ENCODE data around the gene TMEM205. TPM values are rescaled to one million over a fixed set of nuclear protein-coding genes. Genes with fewer than 3 reads are reported as not detected.

Gene TMEM205
- total and polyA plus RNA-seq, 2 of the 13 experiments (the other 11 are each of a cell fraction or from before 2014, with no cell fraction given): 45.5 to 98.7 TPM

DNA sequence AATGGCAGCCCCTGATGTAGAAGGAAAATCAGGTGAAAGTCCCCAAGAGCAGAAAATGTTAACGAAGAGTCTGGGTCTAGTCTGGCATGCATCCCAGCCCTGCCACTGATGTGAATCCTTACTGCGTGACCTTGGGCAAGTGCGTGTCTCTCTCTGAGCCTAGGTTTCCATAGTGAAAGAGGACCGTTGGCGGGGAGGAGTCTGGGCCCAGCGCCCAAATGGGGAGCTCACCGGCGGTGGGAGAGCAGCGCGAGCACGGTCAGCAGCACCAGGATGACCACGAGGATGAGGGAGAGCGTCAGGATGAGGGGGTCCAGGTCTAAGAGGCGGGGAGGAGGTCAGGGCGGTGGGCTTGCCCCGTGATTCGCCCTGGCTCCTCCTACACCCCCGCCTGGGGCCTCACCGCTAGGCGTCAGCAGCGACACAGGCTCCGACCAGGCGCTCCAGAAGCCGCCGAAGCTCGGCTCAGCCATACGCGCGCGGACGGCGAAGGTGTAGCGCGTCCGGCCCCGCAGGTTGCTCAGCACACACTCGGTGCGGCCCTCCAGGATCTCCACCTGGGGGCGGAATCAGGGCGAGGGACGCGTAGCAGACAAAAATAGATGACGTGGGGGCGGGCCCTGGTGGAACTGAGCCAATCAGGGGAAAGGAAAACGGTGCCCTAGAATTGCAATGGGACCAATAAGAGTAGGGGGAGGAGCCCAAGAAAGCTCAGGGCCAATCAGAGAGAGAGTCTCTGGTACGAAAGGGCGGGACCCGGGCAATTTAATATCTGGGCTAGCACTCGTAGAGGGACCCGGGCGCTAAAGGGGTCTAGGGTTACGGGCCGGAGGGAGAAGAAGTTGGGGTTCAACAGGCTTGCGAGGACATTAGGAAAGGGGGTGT, 34.8 kb upstream of the TMEM205 start (continued):
- TF ChIP-seq ZNF556 (CRISPR knock-in tag; IDR thresholded peaks at IDR 0.05; ENCODE audit: borderline replicate concordance) (peak; percentile 86), ZNF121 (CRISPR knock-in tag; IDR thresholded peaks at IDR 0.05) (0 out of 2 replicates have a peak, but pooled peaks have one; percentile 8), NR2F6 (IDR thresholded peaks at IDR 0.05) (no peak), NR2F6 (CRISPR knock-in tag; IDR thresholded peaks at IDR 0.05) (peak; percentile 49; the same call in 1 of the 2 replicates), BORCS8-MEF2B (CRISPR knock-in tag; IDR thresholded peaks at IDR 0.05) (peak; percentile 65; the same call in 1 of the 2 replicates), POGZ (CRISPR knock-in tag; IDR thresholded peaks at IDR 0.05) (peak; percentile 62), ZNF772 (CRISPR knock-in tag; IDR thresholded peaks at IDR 0.05) (0 out of 2 replicates have a peak, but pooled peaks have one; percentile 38), ZNF619 (CRISPR knock-in tag; IDR thresholded peaks at IDR 0.05) (peak; percentile 94), SIN3B (IDR thresholded peaks at IDR 0.05; ENCODE audit: low read length) (peak; percentile 88), SATB2 (CRISPR knock-in tag; IDR thresholded peaks at IDR 0.05) (no peak), SOX6 (IDR thresholded peaks at IDR 0.05) (no peak), SOX6 (CRISPR knock-in tag; IDR thresholded peaks at IDR 0.05) (peak; percentile 66), ZNF558 (CRISPR knock-in tag; IDR thresholded peaks at IDR 0.05; ENCODE audit: borderline replicate concordance) (no peak), GLI4 (CRISPR knock-in tag; IDR thresholded peaks at IDR 0.05; ENCODE audit: borderline replicate concordance) (no peak), ZKSCAN8 (CRISPR knock-in tag; IDR thresholded peaks at IDR 0.05; ENCODE audit: borderline replicate concordance) (peak; percentile 63; the same call in 1 of the 2 replicates), ZNF460 (CRISPR knock-in tag; IDR thresholded peaks at IDR 0.05; ENCODE audit: borderline replicate concordance) (no peak), ATF7-NPFF (CRISPR knock-in tag; IDR thresholded peaks at IDR 0.05; ENCODE audit: low read depth) (no peak; the same call in 1 of the 2 replicates), FOXK1 (CRISPR knock-in tag; IDR thresholded peaks at IDR 0.05; ENCODE audit: borderline replicate concordance, low read depth) (peak; percentile 58; the same call in 1 of the 2 replicates), CC2D1A (CRISPR knock-in tag; IDR thresholded peaks at IDR 0.05) (0 out of 2 replicates have a peak, but pooled peaks have one; percentile 65), RFXANK (CRISPR knock-in tag; IDR thresholded peaks at IDR 0.05) (no peak), PHF20 (CRISPR knock-in tag; IDR thresholded peaks at IDR 0.05) (no peak), KLF9 (CRISPR knock-in tag; IDR thresholded peaks at IDR 0.05; ENCODE audit: low read depth) (peak; percentile 58; the same call in 1 of the 2 replicates), ZFP37 (CRISPR knock-in tag; IDR thresholded peaks at IDR 0.05; ENCODE audit: borderline replicate concordance) (no peak)
- TF ChIP-seq, protein P1, sequence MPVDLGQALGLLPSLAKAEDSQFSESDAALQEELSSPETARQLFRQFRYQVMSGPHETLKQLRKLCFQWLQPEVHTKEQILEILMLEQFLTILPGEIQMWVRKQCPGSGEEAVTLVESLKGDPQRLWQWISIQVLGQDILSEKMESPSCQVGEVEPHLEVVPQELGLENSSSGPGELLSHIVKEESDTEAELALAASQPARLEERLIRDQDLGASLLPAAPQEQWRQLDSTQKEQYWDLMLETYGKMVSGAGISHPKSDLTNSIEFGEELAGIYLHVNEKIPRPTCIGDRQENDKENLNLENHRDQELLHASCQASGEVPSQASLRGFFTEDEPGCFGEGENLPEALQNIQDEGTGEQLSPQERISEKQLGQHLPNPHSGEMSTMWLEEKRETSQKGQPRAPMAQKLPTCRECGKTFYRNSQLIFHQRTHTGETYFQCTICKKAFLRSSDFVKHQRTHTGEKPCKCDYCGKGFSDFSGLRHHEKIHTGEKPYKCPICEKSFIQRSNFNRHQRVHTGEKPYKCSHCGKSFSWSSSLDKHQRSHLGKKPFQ (CRISPR knock-in tag; IDR thresholded peaks at IDR 0.05; ENCODE audit: insufficient replicate concordance): no peak
- TF ChIP-seq, protein P2, sequence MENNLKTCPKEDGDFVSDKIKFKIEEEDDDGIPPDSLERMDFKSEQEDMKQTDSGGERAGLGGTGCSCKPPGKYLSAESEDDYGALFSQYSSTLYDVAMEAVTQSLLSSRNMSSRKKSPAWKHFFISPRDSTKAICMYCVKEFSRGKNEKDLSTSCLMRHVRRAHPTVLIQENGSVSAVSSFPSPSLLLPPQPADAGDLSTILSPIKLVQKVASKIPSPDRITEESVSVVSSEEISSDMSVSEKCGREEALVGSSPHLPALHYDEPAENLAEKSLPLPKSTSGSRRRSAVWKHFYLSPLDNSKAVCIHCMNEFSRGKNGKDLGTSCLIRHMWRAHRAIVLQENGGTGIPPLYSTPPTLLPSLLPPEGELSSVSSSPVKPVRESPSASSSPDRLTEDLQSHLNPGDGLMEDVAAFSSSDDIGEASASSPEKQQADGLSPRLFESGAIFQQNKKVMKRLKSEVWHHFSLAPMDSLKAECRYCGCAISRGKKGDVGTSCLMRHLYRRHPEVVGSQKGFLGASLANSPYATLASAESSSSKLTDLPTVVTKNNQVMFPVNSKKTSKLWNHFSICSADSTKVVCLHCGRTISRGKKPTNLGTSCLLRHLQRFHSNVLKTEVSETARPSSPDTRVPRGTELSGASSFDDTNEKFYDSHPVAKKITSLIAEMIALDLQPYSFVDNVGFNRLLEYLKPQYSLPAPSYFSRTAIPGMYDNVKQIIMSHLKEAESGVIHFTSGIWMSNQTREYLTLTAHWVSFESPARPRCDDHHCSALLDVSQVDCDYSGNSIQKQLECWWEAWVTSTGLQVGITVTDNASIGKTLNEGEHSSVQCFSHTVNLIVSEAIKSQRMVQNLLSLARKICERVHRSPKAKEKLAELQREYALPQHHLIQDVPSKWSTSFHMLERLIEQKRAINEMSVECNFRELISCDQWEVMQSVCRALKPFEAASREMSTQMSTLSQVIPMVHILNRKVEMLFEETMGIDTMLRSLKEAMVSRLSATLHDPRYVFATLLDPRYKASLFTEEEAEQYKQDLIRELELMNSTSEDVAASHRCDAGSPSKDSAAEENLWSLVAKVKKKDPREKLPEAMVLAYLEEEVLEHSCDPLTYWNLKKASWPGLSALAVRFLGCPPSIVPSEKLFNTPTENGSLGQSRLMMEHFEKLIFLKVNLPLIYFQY (CRISPR knock-in tag; IDR thresholded peaks at IDR 0.05; ENCODE audit: borderline replicate concordance): peak; percentile 41; the same call in 1 of the 2 replicates
- TF ChIP-seq, protein P3, sequence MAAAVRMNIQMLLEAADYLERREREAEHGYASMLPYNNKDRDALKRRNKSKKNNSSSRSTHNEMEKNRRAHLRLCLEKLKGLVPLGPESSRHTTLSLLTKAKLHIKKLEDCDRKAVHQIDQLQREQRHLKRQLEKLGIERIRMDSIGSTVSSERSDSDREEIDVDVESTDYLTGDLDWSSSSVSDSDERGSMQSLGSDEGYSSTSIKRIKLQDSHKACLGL (CRISPR knock-in tag; IDR thresholded peaks at IDR 0.05): 0 out of 2 replicates have a peak, but pooled peaks have one; percentile 8
